Measurements from ENCODE around the gene PLXDC2. TPM values are rescaled to one million over a fixed set of nuclear protein-coding genes. Genes with fewer than 3 reads are reported as not detected.

PLXDC2 gene
- total and polyA plus RNA-seq, 2 experiments from 2014 or later: 13.5 to 19.4 TPM

DNA sequence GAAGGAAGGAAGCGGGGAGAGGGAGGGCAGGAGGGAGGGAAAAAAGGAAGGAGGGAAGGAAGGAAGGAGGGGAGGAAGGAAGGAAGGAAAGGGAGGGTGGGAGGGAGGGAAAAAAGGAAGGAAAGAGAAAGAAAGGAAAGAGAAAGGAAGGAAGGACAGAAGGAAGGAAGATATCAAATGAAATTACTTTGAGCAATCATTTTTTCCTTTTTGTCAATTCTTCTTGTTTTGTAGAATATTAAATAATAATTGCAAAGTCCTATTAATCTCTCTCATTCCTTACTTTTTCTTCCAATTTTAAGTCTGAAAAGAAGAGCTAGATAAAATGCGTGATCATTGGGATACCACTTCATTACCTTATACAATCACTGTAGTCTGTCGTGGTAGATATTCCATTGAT lies 117.5 kb downstream of the PLXDC2 start:
- Histone ChIP-seq H4K20me1 (replicated peaks; ENCODE audit: insufficient read depth) (no peaks in the 10 kb centered on the region; the same call in 1 of the 2 replicates), H3K4me3 (no peak overlapping the region), H3K27ac (ENCODE audit: low read depth) (no peak overlapping the region), H3K4me1 (ENCODE audit: insufficient read depth) (peaks cover 16% of the 10 kb centered on the region), H3K36me3 (ENCODE audit: insufficient read depth) (no peaks in the 10 kb centered on the region), H3K9me2 (ENCODE audit: insufficient read depth) (peaks cover 12% of the 10 kb centered on the region), H2AFZ (no peak overlapping the region), H3K27me3 (ENCODE audit: insufficient read depth) (no peaks in the 10 kb centered on the region), H3K4me2 (no peak overlapping the region), H3K79me2 (replicated peaks; ENCODE audit: insufficient read depth) (peaks cover 60% of the 10 kb centered on the region), H3F3A (replicated peaks; ENCODE audit: low read depth) (no peaks in the 10 kb centered on the region)
- Mint-ChIP-seq H3K27ac (no peak overlapping the region), H3K36me3 (ENCODE audit: low read depth) (0 out of 3 replicates have a peak, but pooled peaks cover 5% of the 10 kb centered on the region), H3K4me3 (no peak overlapping the region), H3K9me3 (no peaks in the 10 kb centered on the region), H3K27me3 (ENCODE audit: insufficient read depth, low read depth, poor library complexity) (peaks cover 4% of the 10 kb centered on the region), H3K4me1 (peaks cover 44% of the 10 kb centered on the region)
- DNase-seq (ENCODE audit: low spot score) (no peak), ATAC-seq (no peak)
- TF ChIP-seq POLR2AphosphoS5 (IDR thresholded peaks at IDR 0.05; ENCODE audit: low read depth) (no peak), ZNF114 (CRISPR knock-in tag; IDR thresholded peaks at IDR 0.05) (no peak), JUNB (IDR thresholded peaks at IDR 0.05; ENCODE audit: unreplicated experiment) (no peak), CREB1 (CRISPR knock-in tag; IDR thresholded peaks at IDR 0.05; ENCODE audit: low read depth) (no peak), EZH2 (IDR thresholded peaks at IDR 0.05; ENCODE audit: low read depth, unreplicated experiment) (no peak), EZH2phosphoT487 (IDR thresholded peaks at IDR 0.05; ENCODE audit: unreplicated experiment) (no peak), NANOG (IDR thresholded peaks at IDR 0.05; ENCODE audit: borderline replicate concordance) (no peak), STAT1 (IDR thresholded peaks at IDR 0.05; ENCODE audit: unreplicated experiment) (no peak), ZNF331 (CRISPR knock-in tag; IDR thresholded peaks at IDR 0.05; ENCODE audit: low read depth) (no peak)
- TF ChIP-seq, protein P1, sequence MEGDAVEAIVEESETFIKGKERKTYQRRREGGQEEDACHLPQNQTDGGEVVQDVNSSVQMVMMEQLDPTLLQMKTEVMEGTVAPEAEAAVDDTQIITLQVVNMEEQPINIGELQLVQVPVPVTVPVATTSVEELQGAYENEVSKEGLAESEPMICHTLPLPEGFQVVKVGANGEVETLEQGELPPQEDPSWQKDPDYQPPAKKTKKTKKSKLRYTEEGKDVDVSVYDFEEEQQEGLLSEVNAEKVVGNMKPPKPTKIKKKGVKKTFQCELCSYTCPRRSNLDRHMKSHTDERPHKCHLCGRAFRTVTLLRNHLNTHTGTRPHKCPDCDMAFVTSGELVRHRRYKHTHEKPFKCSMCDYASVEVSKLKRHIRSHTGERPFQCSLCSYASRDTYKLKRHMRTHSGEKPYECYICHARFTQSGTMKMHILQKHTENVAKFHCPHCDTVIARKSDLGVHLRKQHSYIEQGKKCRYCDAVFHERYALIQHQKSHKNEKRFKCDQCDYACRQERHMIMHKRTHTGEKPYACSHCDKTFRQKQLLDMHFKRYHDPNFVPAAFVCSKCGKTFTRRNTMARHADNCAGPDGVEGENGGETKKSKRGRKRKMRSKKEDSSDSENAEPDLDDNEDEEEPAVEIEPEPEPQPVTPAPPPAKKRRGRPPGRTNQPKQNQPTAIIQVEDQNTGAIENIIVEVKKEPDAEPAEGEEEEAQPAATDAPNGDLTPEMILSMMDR (conservative IDR thresholded peaks at IDR 0.05; ENCODE audit: low read depth in 2 of 2): no peak
- TF ChIP-seq, protein P2, sequence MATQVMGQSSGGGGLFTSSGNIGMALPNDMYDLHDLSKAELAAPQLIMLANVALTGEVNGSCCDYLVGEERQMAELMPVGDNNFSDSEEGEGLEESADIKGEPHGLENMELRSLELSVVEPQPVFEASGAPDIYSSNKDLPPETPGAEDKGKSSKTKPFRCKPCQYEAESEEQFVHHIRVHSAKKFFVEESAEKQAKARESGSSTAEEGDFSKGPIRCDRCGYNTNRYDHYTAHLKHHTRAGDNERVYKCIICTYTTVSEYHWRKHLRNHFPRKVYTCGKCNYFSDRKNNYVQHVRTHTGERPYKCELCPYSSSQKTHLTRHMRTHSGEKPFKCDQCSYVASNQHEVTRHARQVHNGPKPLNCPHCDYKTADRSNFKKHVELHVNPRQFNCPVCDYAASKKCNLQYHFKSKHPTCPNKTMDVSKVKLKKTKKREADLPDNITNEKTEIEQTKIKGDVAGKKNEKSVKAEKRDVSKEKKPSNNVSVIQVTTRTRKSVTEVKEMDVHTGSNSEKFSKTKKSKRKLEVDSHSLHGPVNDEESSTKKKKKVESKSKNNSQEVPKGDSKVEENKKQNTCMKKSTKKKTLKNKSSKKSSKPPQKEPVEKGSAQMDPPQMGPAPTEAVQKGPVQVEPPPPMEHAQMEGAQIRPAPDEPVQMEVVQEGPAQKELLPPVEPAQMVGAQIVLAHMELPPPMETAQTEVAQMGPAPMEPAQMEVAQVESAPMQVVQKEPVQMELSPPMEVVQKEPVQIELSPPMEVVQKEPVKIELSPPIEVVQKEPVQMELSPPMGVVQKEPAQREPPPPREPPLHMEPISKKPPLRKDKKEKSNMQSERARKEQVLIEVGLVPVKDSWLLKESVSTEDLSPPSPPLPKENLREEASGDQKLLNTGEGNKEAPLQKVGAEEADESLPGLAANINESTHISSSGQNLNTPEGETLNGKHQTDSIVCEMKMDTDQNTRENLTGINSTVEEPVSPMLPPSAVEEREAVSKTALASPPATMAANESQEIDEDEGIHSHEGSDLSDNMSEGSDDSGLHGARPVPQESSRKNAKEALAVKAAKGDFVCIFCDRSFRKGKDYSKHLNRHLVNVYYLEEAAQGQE (IDR thresholded peaks at IDR 0.05; ENCODE audit: unreplicated experiment): no peak
- TF ChIP-seq, protein P3, sequence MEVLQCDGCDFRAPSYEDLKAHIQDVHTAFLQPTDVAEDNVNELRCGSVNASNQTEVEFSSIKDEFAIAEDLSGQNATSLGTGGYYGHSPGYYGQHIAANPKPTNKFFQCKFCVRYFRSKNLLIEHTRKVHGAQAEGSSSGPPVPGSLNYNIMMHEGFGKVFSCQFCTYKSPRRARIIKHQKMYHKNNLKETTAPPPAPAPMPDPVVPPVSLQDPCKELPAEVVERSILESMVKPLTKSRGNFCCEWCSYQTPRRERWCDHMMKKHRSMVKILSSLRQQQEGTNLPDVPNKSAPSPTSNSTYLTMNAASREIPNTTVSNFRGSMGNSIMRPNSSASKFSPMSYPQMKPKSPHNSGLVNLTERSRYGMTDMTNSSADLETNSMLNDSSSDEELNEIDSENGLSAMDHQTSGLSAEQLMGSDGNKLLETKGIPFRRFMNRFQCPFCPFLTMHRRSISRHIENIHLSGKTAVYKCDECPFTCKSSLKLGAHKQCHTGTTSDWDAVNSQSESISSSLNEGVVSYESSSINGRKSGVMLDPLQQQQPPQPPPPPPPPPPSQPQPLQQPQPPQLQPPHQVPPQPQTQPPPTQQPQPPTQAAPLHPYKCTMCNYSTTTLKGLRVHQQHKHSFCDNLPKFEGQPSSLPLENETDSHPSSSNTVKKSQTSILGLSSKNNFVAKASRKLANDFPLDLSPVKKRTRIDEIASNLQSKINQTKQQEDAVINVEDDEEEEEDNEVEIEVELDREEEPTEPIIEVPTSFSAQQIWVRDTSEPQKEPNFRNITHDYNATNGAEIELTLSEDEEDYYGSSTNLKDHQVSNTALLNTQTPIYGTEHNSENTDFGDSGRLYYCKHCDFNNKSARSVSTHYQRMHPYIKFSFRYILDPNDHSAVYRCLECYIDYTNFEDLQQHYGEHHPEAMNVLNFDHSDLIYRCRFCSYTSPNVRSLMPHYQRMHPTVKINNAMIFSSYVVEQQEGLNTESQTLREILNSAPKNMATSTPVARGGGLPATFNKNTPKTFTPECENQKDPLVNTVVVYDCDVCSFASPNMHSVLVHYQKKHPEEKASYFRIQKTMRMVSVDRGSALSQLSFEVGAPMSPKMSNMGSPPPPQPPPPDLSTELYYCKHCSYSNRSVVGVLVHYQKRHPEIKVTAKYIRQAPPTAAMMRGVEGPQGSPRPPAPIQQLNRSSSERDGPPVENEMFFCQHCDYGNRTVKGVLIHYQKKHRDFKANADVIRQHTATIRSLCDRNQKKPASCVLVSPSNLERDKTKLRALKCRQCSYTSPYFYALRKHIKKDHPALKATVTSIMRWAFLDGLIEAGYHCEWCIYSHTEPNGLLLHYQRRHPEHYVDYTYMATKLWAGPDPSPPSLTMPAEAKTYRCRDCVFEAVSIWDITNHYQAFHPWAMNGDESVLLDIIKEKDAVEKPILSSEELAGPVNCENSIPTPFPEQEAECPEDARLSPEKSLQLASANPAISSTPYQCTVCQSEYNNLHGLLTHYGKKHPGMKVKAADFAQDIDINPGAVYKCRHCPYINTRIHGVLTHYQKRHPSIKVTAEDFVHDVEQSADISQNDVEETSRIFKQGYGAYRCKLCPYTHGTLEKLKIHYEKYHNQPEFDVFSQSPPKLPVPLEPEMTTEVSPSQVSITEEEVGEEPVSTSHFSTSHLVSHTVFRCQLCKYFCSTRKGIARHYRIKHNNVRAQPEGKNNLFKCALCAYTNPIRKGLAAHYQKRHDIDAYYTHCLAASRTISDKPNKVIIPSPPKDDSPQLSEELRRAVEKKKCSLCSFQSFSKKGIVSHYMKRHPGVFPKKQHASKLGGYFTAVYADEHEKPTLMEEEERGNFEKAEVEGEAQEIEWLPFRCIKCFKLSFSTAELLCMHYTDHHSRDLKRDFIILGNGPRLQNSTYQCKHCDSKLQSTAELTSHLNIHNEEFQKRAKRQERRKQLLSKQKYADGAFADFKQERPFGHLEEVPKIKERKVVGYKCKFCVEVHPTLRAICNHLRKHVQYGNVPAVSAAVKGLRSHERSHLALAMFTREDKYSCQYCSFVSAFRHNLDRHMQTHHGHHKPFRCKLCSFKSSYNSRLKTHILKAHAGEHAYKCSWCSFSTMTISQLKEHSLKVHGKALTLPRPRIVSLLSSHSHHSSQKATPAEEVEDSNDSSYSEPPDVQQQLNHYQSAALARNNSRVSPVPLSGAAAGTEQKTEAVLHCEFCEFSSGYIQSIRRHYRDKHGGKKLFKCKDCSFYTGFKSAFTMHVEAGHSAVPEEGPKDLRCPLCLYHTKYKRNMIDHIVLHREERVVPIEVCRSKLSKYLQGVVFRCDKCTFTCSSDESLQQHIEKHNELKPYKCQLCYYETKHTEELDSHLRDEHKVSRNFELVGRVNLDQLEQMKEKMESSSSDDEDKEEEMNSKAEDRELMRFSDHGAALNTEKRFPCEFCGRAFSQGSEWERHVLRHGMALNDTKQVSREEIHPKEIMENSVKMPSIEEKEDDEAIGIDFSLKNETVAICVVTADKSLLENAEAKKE (CRISPR knock-in tag; IDR thresholded peaks at IDR 0.05): no peak
- TF ChIP-seq, protein P4, sequence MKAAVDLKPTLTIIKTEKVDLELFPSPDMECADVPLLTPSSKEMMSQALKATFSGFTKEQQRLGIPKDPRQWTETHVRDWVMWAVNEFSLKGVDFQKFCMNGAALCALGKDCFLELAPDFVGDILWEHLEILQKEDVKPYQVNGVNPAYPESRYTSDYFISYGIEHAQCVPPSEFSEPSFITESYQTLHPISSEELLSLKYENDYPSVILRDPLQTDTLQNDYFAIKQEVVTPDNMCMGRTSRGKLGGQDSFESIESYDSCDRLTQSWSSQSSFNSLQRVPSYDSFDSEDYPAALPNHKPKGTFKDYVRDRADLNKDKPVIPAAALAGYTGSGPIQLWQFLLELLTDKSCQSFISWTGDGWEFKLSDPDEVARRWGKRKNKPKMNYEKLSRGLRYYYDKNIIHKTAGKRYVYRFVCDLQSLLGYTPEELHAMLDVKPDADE (IDR thresholded peaks at IDR 0.05): no peak
